HuH-7 (cell line): ENCODE data around the gene TOX3.

Experiments
- DNase-seq: peaks from one replicate; pipeline ENCODE4 v3.0.0; 2011; ENCODE audit warnings: low spot score

TOX3 gene

GRCh38 chr16:52563767-52564611, 17.0 kb upstream of the TOX3 start:
- no peak for DNase-seq

GRCh38 chr16:52562770-52563169, 15.8 kb upstream of the TOX3 start:
- DNase-seq = no peak

- DNase-seq = no peak
These were observed 15.2 kb upstream of the TOX3 start for GRCh38 chr16:52561910-52562741.

GRCh38 chr16:52558448-52558847, 11.5 kb upstream of the TOX3 start:
- no peak for DNase-seq

GRCh38 chr16:52557236-52557635, 10.3 kb upstream of the TOX3 start:
- DNase-seq = no peak

GRCh38 chr16:52556083-52556482, 9.1 kb upstream of the TOX3 start:
- no peak for DNase-seq

- no peak for DNase-seq
These were observed 8.6 kb upstream of the TOX3 start for GRCh38 chr16:52555572-52555971.

GRCh38 chr16:52554334-52554733, 7.4 kb upstream of the TOX3 start:
- DNase-seq = no peak

- no peak for DNase-seq
These were observed 6.4 kb upstream of the TOX3 start for GRCh38 chr16:52553322-52553721.

- no peak for DNase-seq
These were observed 5.7 kb upstream of the TOX3 start for GRCh38 chr16:52552643-52553042.

- DNase-seq = no peak
These were observed 2.2 kb upstream of the TOX3 start for GRCh38 chr16:52549011-52549692.

- no peak for DNase-seq
These were observed 1.5 kb upstream of the TOX3 start for GRCh38 chr16:52548261-52549010.

- no peak for DNase-seq
These were observed 882 bp upstream of the TOX3 start for GRCh38 chr16:52547834-52548215.

- no peak for DNase-seq
These were observed 496 bp downstream of the TOX3 start for GRCh38 chr16:52546291-52547003.

- no peak for DNase-seq
These were observed 1.1 kb downstream of the TOX3 start for GRCh38 chr16:52545898-52546266.

- DNase-seq = no peak
These were observed 1.6 kb downstream of the TOX3 start for GRCh38 chr16:52545222-52545897.

GRCh38 chr16:52544703-52545102, 2.2 kb downstream of the TOX3 start:
- no peak for DNase-seq

GRCh38 chr16:52543654-52544053, 3.3 kb downstream of the TOX3 start:
- no peak for DNase-seq

- DNase-seq = no peak
These were observed 6.0 kb downstream of the TOX3 start for GRCh38 chr16:52540910-52541309.

- no peak for DNase-seq
These were observed 7.8 kb downstream of the TOX3 start for GRCh38 chr16:52539191-52539590.

- DNase-seq = no peak
These were observed 8.4 kb downstream of the TOX3 start for GRCh38 chr16:52538511-52538910.
